Liver (tissue), 3 donors: ENCODE results near the gene IL1RAP.

Experiments
- EGR1 ChIP-seq, 2 donors: IDR thresholded peaks; 2 replicates each; pipeline ENCODE4 v1.6.1; 2016 to 2018; ENCODE audit warnings: antibody characterized with exemption in 2 of 2, low read depth in 2 of 2
- GABPA ChIP-seq, 2 donors: IDR thresholded peaks in 1 of 2; conservative IDR thresholded peaks in 1 of 2; 2 replicates each; pipeline ENCODE4 v1.6.1; 2016; ENCODE audit warnings: antibody characterized with exemption in 2 of 2, mild to moderate bottlenecking in 1 of 2, moderate library complexity in 1 of 2
- HNF4G ChIP-seq: IDR thresholded peaks from 2 replicates; pipeline ENCODE4 v1.6.1; 2016; ENCODE audit warnings: antibody characterized with exemption
- JUND ChIP-seq, 2 donors: IDR thresholded peaks; 2 replicates each; pipeline ENCODE4 v1.6.1; 2016; ENCODE audit warnings: antibody characterized with exemption in 2 of 2
- RAD21 ChIP-seq, 2 donors: IDR thresholded peaks; 2 replicates each; pipeline ENCODE4 v1.6.1; 2016; ENCODE audit warnings: antibody characterized with exemption in 2 of 2, mild to moderate bottlenecking in 2 of 2
- RXRA ChIP-seq, 2 donors: IDR thresholded peaks; 2 replicates each; pipeline ENCODE4 v1.6.1; 2017 to 2018; ENCODE audit warnings: antibody characterized with exemption in 2 of 2, mild to moderate bottlenecking in 1 of 2
- TAF1 ChIP-seq: conservative IDR thresholded peaks from 2 replicates; pipeline ENCODE4 v1.6.1; 2016; ENCODE audit warnings: antibody characterized with exemption, mild to moderate bottlenecking
- YY1 ChIP-seq: IDR thresholded peaks from 2 replicates; pipeline ENCODE4 v1.6.1; 2016; ENCODE audit warnings: antibody characterized with exemption, mild to moderate bottlenecking
- TF ChIP-seq, protein P1 (sequence below): fragments of 150-350 bp; IDR thresholded peaks from 2 replicates; pipeline ENCODE4 v1.5.1; 2017; ENCODE audit warnings: improper control_type of control experiment, low read depth, low read length; ENCODE audit not compliant: missing input control
- TF ChIP-seq, protein P2 (sequence below): IDR thresholded peaks from 2 replicates; pipeline ENCODE4 v1.6.1; 2016; ENCODE audit warnings: antibody characterized with exemption, mild to moderate bottlenecking
- TF ChIP-seq, protein P3 (sequence below): IDR thresholded peaks from 2 replicates; pipeline ENCODE4 v1.6.1; 2016; ENCODE audit warnings: antibody characterized with exemption
- TF ChIP-seq, protein P4 (sequence below): IDR thresholded peaks from 2 replicates; pipeline ENCODE4 v1.6.1; 2016; ENCODE audit warnings: antibody characterized with exemption
- donor health status: healthy.
- donor health status: healthy.

DNA sequence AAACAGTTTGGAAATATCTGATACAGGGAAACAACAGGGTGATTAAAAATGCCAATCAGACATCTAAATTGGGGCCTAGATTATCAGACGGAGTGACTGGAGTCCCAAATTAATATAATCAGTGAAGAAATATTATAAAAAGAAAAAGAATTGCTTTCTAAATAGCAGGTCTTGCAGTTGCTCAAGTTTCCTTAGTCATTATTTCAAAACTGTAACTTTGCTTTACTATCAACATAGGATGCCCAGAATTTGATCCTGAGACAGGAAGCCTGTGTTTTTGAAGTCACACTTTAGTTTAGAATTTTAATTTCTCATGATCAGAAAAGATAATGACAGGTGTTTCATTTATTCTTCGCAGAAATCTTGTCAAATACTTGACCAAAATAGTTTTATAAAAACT lies 105.9 kb downstream of the IL1RAP start:
- TF ChIP-seq TAF1 (no peak), RAD21 (IDR thresholded peaks at IDR 0.05) (no peak), GABPA (IDR thresholded peaks at IDR 0.05 in 1 of 2, conservative IDR thresholded peaks at IDR 0.05 in 1 of 2) (no peak), RXRA (IDR thresholded peaks at IDR 0.05) (no peak), HNF4G (no peak), EGR1 (IDR thresholded peaks at IDR 0.05; ENCODE audit: low read depth in 2 of 2) (no peak), JUND (IDR thresholded peaks at IDR 0.05) (no peak), YY1 (no peak)
- TF ChIP-seq, protein P1, sequence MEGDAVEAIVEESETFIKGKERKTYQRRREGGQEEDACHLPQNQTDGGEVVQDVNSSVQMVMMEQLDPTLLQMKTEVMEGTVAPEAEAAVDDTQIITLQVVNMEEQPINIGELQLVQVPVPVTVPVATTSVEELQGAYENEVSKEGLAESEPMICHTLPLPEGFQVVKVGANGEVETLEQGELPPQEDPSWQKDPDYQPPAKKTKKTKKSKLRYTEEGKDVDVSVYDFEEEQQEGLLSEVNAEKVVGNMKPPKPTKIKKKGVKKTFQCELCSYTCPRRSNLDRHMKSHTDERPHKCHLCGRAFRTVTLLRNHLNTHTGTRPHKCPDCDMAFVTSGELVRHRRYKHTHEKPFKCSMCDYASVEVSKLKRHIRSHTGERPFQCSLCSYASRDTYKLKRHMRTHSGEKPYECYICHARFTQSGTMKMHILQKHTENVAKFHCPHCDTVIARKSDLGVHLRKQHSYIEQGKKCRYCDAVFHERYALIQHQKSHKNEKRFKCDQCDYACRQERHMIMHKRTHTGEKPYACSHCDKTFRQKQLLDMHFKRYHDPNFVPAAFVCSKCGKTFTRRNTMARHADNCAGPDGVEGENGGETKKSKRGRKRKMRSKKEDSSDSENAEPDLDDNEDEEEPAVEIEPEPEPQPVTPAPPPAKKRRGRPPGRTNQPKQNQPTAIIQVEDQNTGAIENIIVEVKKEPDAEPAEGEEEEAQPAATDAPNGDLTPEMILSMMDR = no peak
- TF ChIP-seq, protein P2, sequence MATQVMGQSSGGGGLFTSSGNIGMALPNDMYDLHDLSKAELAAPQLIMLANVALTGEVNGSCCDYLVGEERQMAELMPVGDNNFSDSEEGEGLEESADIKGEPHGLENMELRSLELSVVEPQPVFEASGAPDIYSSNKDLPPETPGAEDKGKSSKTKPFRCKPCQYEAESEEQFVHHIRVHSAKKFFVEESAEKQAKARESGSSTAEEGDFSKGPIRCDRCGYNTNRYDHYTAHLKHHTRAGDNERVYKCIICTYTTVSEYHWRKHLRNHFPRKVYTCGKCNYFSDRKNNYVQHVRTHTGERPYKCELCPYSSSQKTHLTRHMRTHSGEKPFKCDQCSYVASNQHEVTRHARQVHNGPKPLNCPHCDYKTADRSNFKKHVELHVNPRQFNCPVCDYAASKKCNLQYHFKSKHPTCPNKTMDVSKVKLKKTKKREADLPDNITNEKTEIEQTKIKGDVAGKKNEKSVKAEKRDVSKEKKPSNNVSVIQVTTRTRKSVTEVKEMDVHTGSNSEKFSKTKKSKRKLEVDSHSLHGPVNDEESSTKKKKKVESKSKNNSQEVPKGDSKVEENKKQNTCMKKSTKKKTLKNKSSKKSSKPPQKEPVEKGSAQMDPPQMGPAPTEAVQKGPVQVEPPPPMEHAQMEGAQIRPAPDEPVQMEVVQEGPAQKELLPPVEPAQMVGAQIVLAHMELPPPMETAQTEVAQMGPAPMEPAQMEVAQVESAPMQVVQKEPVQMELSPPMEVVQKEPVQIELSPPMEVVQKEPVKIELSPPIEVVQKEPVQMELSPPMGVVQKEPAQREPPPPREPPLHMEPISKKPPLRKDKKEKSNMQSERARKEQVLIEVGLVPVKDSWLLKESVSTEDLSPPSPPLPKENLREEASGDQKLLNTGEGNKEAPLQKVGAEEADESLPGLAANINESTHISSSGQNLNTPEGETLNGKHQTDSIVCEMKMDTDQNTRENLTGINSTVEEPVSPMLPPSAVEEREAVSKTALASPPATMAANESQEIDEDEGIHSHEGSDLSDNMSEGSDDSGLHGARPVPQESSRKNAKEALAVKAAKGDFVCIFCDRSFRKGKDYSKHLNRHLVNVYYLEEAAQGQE = no peak
- TF ChIP-seq, protein P3, sequence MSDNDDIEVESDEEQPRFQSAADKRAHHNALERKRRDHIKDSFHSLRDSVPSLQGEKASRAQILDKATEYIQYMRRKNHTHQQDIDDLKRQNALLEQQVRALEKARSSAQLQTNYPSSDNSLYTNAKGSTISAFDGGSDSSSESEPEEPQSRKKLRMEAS = no peak
- TF ChIP-seq, protein P4, sequence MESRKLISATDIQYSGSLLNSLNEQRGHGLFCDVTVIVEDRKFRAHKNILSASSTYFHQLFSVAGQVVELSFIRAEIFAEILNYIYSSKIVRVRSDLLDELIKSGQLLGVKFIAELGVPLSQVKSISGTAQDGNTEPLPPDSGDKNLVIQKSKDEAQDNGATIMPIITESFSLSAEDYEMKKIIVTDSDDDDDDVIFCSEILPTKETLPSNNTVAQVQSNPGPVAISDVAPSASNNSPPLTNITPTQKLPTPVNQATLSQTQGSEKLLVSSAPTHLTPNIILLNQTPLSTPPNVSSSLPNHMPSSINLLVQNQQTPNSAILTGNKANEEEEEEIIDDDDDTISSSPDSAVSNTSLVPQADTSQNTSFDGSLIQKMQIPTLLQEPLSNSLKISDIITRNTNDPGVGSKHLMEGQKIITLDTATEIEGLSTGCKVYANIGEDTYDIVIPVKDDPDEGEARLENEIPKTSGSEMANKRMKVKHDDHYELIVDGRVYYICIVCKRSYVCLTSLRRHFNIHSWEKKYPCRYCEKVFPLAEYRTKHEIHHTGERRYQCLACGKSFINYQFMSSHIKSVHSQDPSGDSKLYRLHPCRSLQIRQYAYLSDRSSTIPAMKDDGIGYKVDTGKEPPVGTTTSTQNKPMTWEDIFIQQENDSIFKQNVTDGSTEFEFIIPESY = no peak
